IMR-90 (cell line): ENCODE results near the gene FAM124B. TPM values are rescaled to one million over a fixed set of nuclear protein-coding genes. Genes with fewer than 3 reads are reported as not detected.

Experiments used
- ATAC-seq: fragments of 200-7000 bp; cut with Tn5 transposase; 2 replicates; pipeline ENCODE4 v1.9.1; 2020; ENCODE audit warnings: low read depth, mild to moderate bottlenecking, moderate library complexity
- BruUV-seq: library from RNA; stranded (reverse); fragments of 400-500 nt; replicated peaks from 2 replicates; lab custom pipeline; 2021; lab: Mats Ljungman, UMichigan
- CTCF ChIA-PET: fragments of 300-600 bp; formaldehyde crosslinking; extraction: SDS; loops from one replicate; lab custom pipeline; 2021; ENCODE audit warnings: antibody characterized with exemption; lab: Yijun Ruan, JAX
- POLR2A ChIA-PET: fragments of 300-600 bp; sonication (Branson Sonifier 250); formaldehyde crosslinking; loops from one replicate; lab custom pipeline; 2022; ENCODE audit warnings: antibody characterized with exemption; ENCODE audit not compliant: unreplicated experiment; lab: Charles Lee
- DNase-seq: peaks from one replicate; pipeline ENCODE4 v3.0.0; 2013
- H2AFZ ChIP-seq: replicated peaks from 2 replicates; pipeline ENCODE3; 2013; ENCODE audit warnings: low read length, mild to moderate bottlenecking; ENCODE audit not compliant: poor library complexity
- H2AK5ac ChIP-seq: 2 replicates; pipeline ENCODE4 v1.6.1; 2013; ENCODE audit warnings: low read depth, low read length, inconsistent platforms
- H2AK9ac ChIP-seq: replicated peaks from 2 replicates; pipeline ENCODE3; 2013; ENCODE audit warnings: mild to moderate bottlenecking, low read depth, low read length, moderate library complexity; ENCODE audit not compliant: poor library complexity
- H2BK120ac ChIP-seq: 2 replicates; pipeline ENCODE4 v1.6.1; 2013; ENCODE audit warnings: low read depth, low read length, inconsistent platforms
- H2BK15ac ChIP-seq: 3 replicates; pipeline ENCODE4 v1.6.1; 2013; ENCODE audit warnings: low read depth, low read length, inconsistent platforms
- H2BK20ac ChIP-seq: 2 replicates; pipeline ENCODE4 v1.6.1; 2013; ENCODE audit warnings: low read depth, mild to moderate bottlenecking, inconsistent platforms, low read length, moderate library complexity
- H2BK5ac ChIP-seq: 2 replicates; pipeline ENCODE4 v1.6.1; 2013; ENCODE audit warnings: mild to moderate bottlenecking, low read depth, low read length, inconsistent platforms; ENCODE audit not compliant: poor library complexity, severe bottlenecking
- H3K14ac ChIP-seq: replicated peaks from 2 replicates; pipeline ENCODE4 v1.6.1; 2013; ENCODE audit warnings: low read depth, low read length, inconsistent platforms
- H3K18ac ChIP-seq: 2 replicates; pipeline ENCODE4 v1.6.1; 2013; ENCODE audit warnings: low read depth, low read length, control low read depth
- H3K23ac ChIP-seq: 2 replicates; pipeline ENCODE4 v1.6.1; 2013; ENCODE audit warnings: low read depth, low read length, inconsistent platforms
- H3K27ac ChIP-seq: 2 replicates; pipeline ENCODE4 v1.5.1; 2013; ENCODE audit warnings: mild to moderate bottlenecking, control low read depth, low read length; ENCODE audit not compliant: insufficient read depth
- H3K27me3 ChIP-seq: 2 replicates; pipeline ENCODE4 v1.6.1; 2013; ENCODE audit warnings: low read length; ENCODE audit not compliant: control insufficient read depth, insufficient read depth
- H3K36me3 ChIP-seq: 2 replicates; pipeline ENCODE4 v1.6.1; 2013; ENCODE audit warnings: low read length, mixed read lengths; ENCODE audit not compliant: control insufficient read depth, insufficient read depth
- H3K4ac ChIP-seq: 2 replicates; pipeline ENCODE4 v1.6.1; 2013; ENCODE audit warnings: low read depth, low read length, inconsistent platforms
- H3K4me1 ChIP-seq: 2 replicates; pipeline ENCODE4 v1.6.1; 2013; ENCODE audit warnings: low read length, mixed read lengths; ENCODE audit not compliant: control insufficient read depth, insufficient read depth
- H3K4me2 ChIP-seq: 2 replicates; pipeline ENCODE4 v1.6.1; 2013; ENCODE audit warnings: low read depth, mild to moderate bottlenecking, control low read depth, low read length, moderate library complexity
- H3K4me3 ChIP-seq: 2 replicates; pipeline ENCODE4 v1.5.1; 2013; ENCODE audit warnings: low read depth, mild to moderate bottlenecking, control low read depth, low read length, moderate library complexity; ENCODE audit not compliant: insufficient read depth
- H3K56ac ChIP-seq: 2 replicates; pipeline ENCODE4 v1.6.1; 2013; ENCODE audit warnings: low read length, inconsistent platforms; ENCODE audit not compliant: insufficient read depth; ENCODE audit errors: extremely low read depth
- H3K79me1 ChIP-seq, 2 experiments: 2 replicates each; pipeline ENCODE4 v1.6.1; 2013; ENCODE audit warnings: low read length in 2 of 2, inconsistent platforms in 1 of 2, low read depth in 1 of 2
- H3K9ac ChIP-seq: 2 replicates; pipeline ENCODE4 v1.6.1; 2013; ENCODE audit warnings: low read depth, low read length, control low read depth
- H3K9me1 ChIP-seq: 2 replicates; pipeline ENCODE4 v1.6.1; 2013; ENCODE audit warnings: low read length, inconsistent platforms; ENCODE audit not compliant: insufficient read depth
- H3K9me3 ChIP-seq: 2 replicates; pipeline ENCODE4 v1.6.1; 2013; ENCODE audit warnings: low read length; ENCODE audit not compliant: control insufficient read depth, insufficient read depth
- H4K20me1 ChIP-seq: 2 replicates; pipeline ENCODE4 v1.6.1; 2013; ENCODE audit warnings: low read length, inconsistent platforms; ENCODE audit not compliant: insufficient read depth
- H4K5ac ChIP-seq: 2 replicates; pipeline ENCODE4 v1.6.1; 2013; ENCODE audit warnings: mild to moderate bottlenecking, low read depth, low read length, control low read depth
- H4K8ac ChIP-seq, 2 experiments: 2 replicates each; pipeline ENCODE4 v1.6.1; 2013; ENCODE audit warnings: low read depth in 2 of 2, low read length in 2 of 2, control low read depth in 1 of 2, inconsistent platforms in 1 of 2
- H4K91ac ChIP-seq: 2 replicates; pipeline ENCODE4 v1.6.1; 2013; ENCODE audit warnings: low read depth, low read length, inconsistent platforms; ENCODE audit not compliant: insufficient read depth
- CEBPB ChIP-seq: IDR thresholded peaks from 2 replicates; pipeline ENCODE4 v1.6.1; 2012; ENCODE audit warnings: low read depth, low read length, improper control_type of control experiment
- CTCF ChIP-seq: conservative IDR thresholded peaks from 2 replicates; pipeline ENCODE4 v1.5.1; 2012; ENCODE audit warnings: mild to moderate bottlenecking, low read depth, low read length, improper control_type of control experiment
- FOS ChIP-seq: fragments of 150-350 bp; IDR thresholded peaks from 2 replicates; pipeline ENCODE4 v1.6.1; 2016; ENCODE audit warnings: low read depth, low read length
- MAZ ChIP-seq: IDR thresholded peaks from 2 replicates; pipeline ENCODE4 v1.6.1; 2012; ENCODE audit warnings: low read depth, mild to moderate bottlenecking, low read length, improper control_type of control experiment, moderate library complexity, borderline replicate concordance
- RAD21 ChIP-seq: IDR thresholded peaks from 2 replicates; pipeline ENCODE4 v1.6.1; 2012; ENCODE audit warnings: low read length, improper control_type of control experiment
- RFX5 ChIP-seq: IDR thresholded peaks from 2 replicates; pipeline ENCODE4 v1.8.0; 2012; ENCODE audit warnings: low read depth, mild to moderate bottlenecking, low read length, moderate library complexity
- WGBS, 2 experiments: methylation state at CpG; one replicate each; pipeline versions ENCODE4 v1.1.5 to v1.1.7; 2013; ENCODE audit warnings: missing lambda C conversion rate in 2 of 2; ENCODE audit not compliant: insufficient read length in 1 of 2; ENCODE audit errors: extremely low coverage in 2 of 2; 5-methylcytosine and 5-hydroxymethylcytosine counted together
- dilution Hi-C: fragments of 300-500 bp; cut with HindIII; formaldehyde crosslinking; loops from one replicate; pipeline ENCODE4 v1.14.3; 2018; ENCODE audit warnings: low sequenced_read_pairs; ENCODE audit not compliant: unreplicated experiment
- in situ Hi-C: fragments of 300-500 bp; cut with MboI; formaldehyde crosslinking; loops from 3 replicates; pipeline ENCODE4 v1.14.3; 2019; ENCODE audit warnings: low sequenced_read_pairs, inconsistent platforms, mixed read lengths
- intact Hi-C: fragments of 100-400 bp; cut with micrococcal nuclease; formaldehyde crosslinking; loops from 2 replicates; pipeline ENCODE4 v1.10.0; 2022
- polyA plus RNA-seq, 3 experiments: library from polyadenylated mRNA; depleted of rRNA; stranded (reverse); fragments of >200 nt; gene quantifications; 2 replicates each; pipeline ENCODE4 v1.2.3, GENCODE V29; 2012; ENCODE audit warnings: low replicate concordance in 1 of 3
- total RNA-seq: library from RNA; depleted of rRNA; stranded (reverse); fragments of >200 nt; gene quantifications from 2 replicates; pipeline ENCODE4 v1.2.3, GENCODE V29; 2012
- TF ChIP-seq, protein P1 (sequence below): fragments of 150-350 bp; IDR thresholded peaks from 2 replicates; pipeline ENCODE4 v1.6.1; 2016; ENCODE audit warnings: low read depth, mild to moderate bottlenecking, low read length, moderate library complexity, borderline replicate concordance
- TF ChIP-seq, protein P2 (sequence below): fragments of 150-350 bp; IDR thresholded peaks from 2 replicates; pipeline ENCODE4 v1.6.1; 2017; ENCODE audit warnings: mild to moderate bottlenecking, antibody characterized with exemption, low read length, low read depth

FAM124B gene
- total and polyA plus RNA-seq, 2 of the 4 experiments (the other 2 are of a cell fraction) = not detected

GRCh38 chr2:224448236-224448635 is 46.3 kb upstream of the FAM124B start:
- Histone ChIP-seq H3K4me2 (no peak overlapping the region), H3K9me3 (no peaks in the 10 kb centered on the region)

More at GRCh38 chr2:224448236-224448635, 46.3 kb upstream of the FAM124B start:
- H2AK5ac ChIP-seq = no peak overlapping the region
- no peak overlapping the region for H4K91ac ChIP-seq
- TF ChIP-seq FOS = no peak
- TF ChIP-seq, protein P1, sequence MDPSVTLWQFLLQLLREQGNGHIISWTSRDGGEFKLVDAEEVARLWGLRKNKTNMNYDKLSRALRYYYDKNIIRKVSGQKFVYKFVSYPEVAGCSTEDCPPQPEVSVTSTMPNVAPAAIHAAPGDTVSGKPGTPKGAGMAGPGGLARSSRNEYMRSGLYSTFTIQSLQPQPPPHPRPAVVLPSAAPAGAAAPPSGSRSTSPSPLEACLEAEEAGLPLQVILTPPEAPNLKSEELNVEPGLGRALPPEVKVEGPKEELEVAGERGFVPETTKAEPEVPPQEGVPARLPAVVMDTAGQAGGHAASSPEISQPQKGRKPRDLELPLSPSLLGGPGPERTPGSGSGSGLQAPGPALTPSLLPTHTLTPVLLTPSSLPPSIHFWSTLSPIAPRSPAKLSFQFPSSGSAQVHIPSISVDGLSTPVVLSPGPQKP = no peak
- TF ChIP-seq CEBPB = no peak
- TF ChIP-seq RFX5 = no peak
- TF ChIP-seq CTCF = no peak
- TF ChIP-seq, protein P2, sequence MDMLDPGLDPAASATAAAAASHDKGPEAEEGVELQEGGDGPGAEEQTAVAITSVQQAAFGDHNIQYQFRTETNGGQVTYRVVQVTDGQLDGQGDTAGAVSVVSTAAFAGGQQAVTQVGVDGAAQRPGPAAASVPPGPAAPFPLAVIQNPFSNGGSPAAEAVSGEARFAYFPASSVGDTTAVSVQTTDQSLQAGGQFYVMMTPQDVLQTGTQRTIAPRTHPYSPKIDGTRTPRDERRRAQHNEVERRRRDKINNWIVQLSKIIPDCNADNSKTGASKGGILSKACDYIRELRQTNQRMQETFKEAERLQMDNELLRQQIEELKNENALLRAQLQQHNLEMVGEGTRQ = no peak
- TF ChIP-seq MAZ = no peak
- TF ChIP-seq RAD21 = no peak
- no peak overlapping the region for H2BK20ac ChIP-seq
- DNase-seq (no peak), ATAC-seq (no peak)
- H3K14ac ChIP-seq = no peak overlapping the region
- H3K4ac ChIP-seq = no peak overlapping the region
- no peaks in the 10 kb centered on the region for H4K20me1 ChIP-seq
- H3K36me3 ChIP-seq = no peaks in the 10 kb centered on the region
- H3K27ac ChIP-seq = no peak overlapping the region
- H3K4me1 ChIP-seq = no peaks in the 10 kb centered on the region
- intact Hi-C loops = loop anchor here (5.0 to 10.0 kb wide), 2 partner anchors 91 to 197 kb away; no protein-coding TSS in a partner anchor
- no peak overlapping the region for H3K56ac ChIP-seq
- H2AFZ ChIP-seq = no peak overlapping the region
- H3K27me3 ChIP-seq = no peaks in the 10 kb centered on the region
- BruUV-seq = no TSS peak
- WGBS, 2 experiments = no CpG with 5 or more reads among the region's 1 CpG
- in situ Hi-C loops = no loop called here
- no peak overlapping the region for H3K4me3 ChIP-seq
- H2AK9ac ChIP-seq = no peak overlapping the region
- dilution Hi-C loops = no loop called here
- H3K23ac ChIP-seq = no peak overlapping the region
- ChIA-PET POLR2A (no interaction called here), CTCF (interaction anchor here (0.7 kb wide), 1 partner anchor 35 kb away, joined by 3 read pairs; no protein-coding TSS in a partner anchor)
- no peak overlapping the region for H3K9ac ChIP-seq
- no peak overlapping the region for H4K5ac ChIP-seq
- no peak overlapping the region for H4K8ac ChIP-seq
- no peak overlapping the region for H2BK5ac ChIP-seq
- H3K18ac ChIP-seq = no peak overlapping the region
- H2BK120ac ChIP-seq = no peak overlapping the region
- no peaks in the 10 kb centered on the region for H3K9me1 ChIP-seq
- no peaks in the 10 kb centered on the region for H3K79me1 ChIP-seq
- no peak overlapping the region for H2BK15ac ChIP-seq
